ENCODE measurements around the gene RFX2.

The RFX2 gene

DNA sequence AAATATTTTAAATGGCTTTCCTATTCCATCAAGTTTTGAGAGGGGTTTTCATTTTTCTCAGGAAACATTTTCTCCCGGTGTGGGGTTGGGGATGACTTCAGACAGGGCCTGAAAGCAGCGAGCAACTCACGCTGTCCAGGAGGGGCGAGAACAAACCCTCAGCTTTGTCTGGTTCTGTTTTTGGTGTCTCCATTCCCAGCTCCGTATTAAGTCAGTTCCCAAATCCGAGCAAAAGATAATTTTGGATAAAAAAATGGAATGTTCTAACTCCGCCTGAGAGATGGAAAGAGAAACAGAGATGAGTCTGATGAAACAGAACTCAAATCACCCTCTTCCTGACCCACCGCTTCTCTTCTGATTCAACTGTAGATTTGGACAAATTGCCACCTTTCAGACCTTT, 38.4 kb downstream of the RFX2 start:
- Histone ChIP-seq H4K20me1 (ENCODE audit: low read depth, low read length) (no peaks in the 10 kb centered on the region), H3K9me2 (replicated peaks; ENCODE audit: insufficient read depth, low read length) (no peaks in the 10 kb centered on the region), H3F3A (ENCODE audit: insufficient read depth) (no peaks in the 10 kb centered on the region), H3K4me2 (ENCODE audit: low read depth, low read length, poor library complexity, severe bottlenecking) (no peak overlapping the region), H3K36me3 (ENCODE audit: low read length) (no peaks in the 10 kb centered on the region), H3K27ac (ENCODE audit: low read depth, low read length) (no peak overlapping the region), H2AFZ (ENCODE audit: low read depth, low read length, severe bottlenecking) (no peak overlapping the region), H3K9ac (ENCODE audit: low read length) (no peak overlapping the region), H3K9me3 (ENCODE audit: insufficient read depth, low read length) (no peaks in the 10 kb centered on the region), H3K79me2 (ENCODE audit: insufficient read depth, low read length) (no peaks in the 10 kb centered on the region), H3K27me3 (ENCODE audit: low read length) (no peaks in the 10 kb centered on the region), H3K4me3 (ENCODE audit: insufficient read depth, low read length, poor library complexity, severe bottlenecking) (no peak overlapping the region)
- TF ChIP-seq EZH2phosphoT487 (conservative IDR thresholded peaks at IDR 0.05; ENCODE audit: low read length) (no peak), CTCF (IDR thresholded peaks at IDR 0.05; ENCODE audit: insufficient read depth, low read length, poor library complexity, severe bottlenecking) (no peak)

DNA sequence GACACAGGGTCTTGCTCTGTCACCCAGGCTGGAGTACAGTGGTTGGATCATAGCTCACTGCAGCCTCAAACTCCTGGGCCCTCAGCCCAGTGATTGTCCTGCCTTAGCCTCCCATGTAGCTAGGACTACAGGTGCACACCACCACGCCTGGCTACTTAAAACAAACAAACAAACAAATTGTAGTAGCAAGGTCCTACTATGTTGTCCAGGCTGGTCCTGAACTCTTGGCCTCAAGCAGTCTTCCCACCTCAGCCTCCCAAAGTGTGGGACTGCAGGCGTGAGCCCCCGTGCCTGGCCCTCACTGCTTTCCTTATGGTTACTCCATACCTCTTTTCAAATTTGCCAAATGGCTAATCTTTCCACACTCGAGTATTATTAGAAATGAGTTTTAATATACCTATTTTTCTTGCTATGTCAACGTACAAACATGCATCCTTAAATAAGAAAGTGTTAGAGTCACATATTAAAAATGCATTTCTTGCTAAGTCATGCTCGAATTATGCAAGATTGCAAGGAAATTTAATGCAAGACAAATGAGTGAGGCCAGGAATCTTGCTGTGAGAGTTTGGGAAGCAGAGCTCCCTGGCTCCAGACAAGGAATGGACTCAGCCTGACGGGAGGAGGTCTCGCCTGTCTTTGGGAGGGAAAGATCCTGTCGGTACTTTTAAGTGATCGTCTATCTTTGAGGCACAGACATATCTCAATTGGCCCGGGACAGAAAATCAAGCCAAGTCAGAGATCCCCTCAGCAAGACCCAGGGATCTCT, 39.4 kb downstream of the RFX2 start:
- Histone ChIP-seq H3K27ac (ENCODE audit: low read depth, low read length) (no peak overlapping the region), H3K79me2 (ENCODE audit: insufficient read depth, low read length) (no peaks in the 10 kb centered on the region), H3K36me3 (ENCODE audit: low read length) (no peaks in the 10 kb centered on the region), H3K9ac (ENCODE audit: low read length) (no peak overlapping the region), H4K20me1 (ENCODE audit: low read depth, low read length) (no peaks in the 10 kb centered on the region), H3K9me2 (replicated peaks; ENCODE audit: insufficient read depth, low read length) (no peaks in the 10 kb centered on the region), H3K4me2 (ENCODE audit: low read depth, low read length, poor library complexity, severe bottlenecking) (no peak overlapping the region), H3K9me3 (ENCODE audit: insufficient read depth, low read length) (no peaks in the 10 kb centered on the region), H3K4me3 (ENCODE audit: insufficient read depth, low read length, poor library complexity, severe bottlenecking) (no peak overlapping the region), H2AFZ (ENCODE audit: low read depth, low read length, severe bottlenecking) (no peak overlapping the region), H3K27me3 (ENCODE audit: low read length) (no peaks in the 10 kb centered on the region), H3F3A (ENCODE audit: insufficient read depth) (no peaks in the 10 kb centered on the region)
- TF ChIP-seq CTCF (IDR thresholded peaks at IDR 0.05; ENCODE audit: insufficient read depth, low read length, poor library complexity, severe bottlenecking) (no peak), EZH2phosphoT487 (conservative IDR thresholded peaks at IDR 0.05; ENCODE audit: low read length) (no peak)

DNA sequence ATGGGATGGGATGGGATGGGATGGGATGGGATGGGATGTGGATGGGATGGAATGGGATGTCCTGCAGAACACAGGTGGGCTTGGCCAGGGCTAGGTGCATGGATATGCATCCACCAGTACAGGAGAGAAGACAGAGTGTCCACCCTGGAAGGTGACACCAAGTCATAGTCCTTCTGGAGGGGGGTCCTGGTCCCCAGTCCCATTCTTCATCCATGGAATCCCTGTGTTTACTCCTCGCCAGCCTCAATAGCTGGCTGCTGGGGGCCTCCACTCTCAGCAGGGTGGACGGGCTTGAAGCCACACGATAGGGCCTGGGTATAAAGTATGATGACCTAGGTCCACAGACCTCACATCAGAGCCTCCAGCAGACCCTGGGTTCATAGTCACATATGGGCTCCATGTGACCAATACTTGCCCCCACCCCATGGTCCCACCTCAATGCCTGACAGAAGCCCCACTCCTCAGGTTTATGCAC, 40.1 kb downstream of the RFX2 start:
- Histone ChIP-seq H3K4me3 (ENCODE audit: insufficient read depth, low read length, poor library complexity, severe bottlenecking) (no peak overlapping the region), H3K9me3 (ENCODE audit: insufficient read depth, low read length) (no peaks in the 10 kb centered on the region), H3K27me3 (ENCODE audit: low read length) (no peaks in the 10 kb centered on the region), H3K9ac (ENCODE audit: low read length) (no peak overlapping the region), H3F3A (ENCODE audit: insufficient read depth) (no peaks in the 10 kb centered on the region), H3K36me3 (ENCODE audit: low read length) (no peaks in the 10 kb centered on the region), H4K20me1 (ENCODE audit: low read depth, low read length) (no peaks in the 10 kb centered on the region), H3K79me2 (ENCODE audit: insufficient read depth, low read length) (no peaks in the 10 kb centered on the region), H3K27ac (ENCODE audit: low read depth, low read length) (no peak overlapping the region), H3K4me2 (ENCODE audit: low read depth, low read length, poor library complexity, severe bottlenecking) (no peak overlapping the region), H2AFZ (ENCODE audit: low read depth, low read length, severe bottlenecking) (no peak overlapping the region), H3K9me2 (replicated peaks; ENCODE audit: insufficient read depth, low read length) (no peaks in the 10 kb centered on the region)
- no peak for TF ChIP-seq CTCF (IDR thresholded peaks at IDR 0.05; ENCODE audit: insufficient read depth, low read length, poor library complexity, severe bottlenecking)
- TF ChIP-seq EZH2phosphoT487 (conservative IDR thresholded peaks at IDR 0.05; ENCODE audit: low read length) = no peak
